Urinary bladder (tissue), 4 donors: Measurements from ENCODE around the gene MMP24. TPM values are rescaled to one million over a fixed set of nuclear protein-coding genes. Genes with fewer than 3 reads are reported as not detected.
A peak's percentile ranks its signal among the peaks of the same experiment; 100 is the strongest.
"Not testable (repeated sequence)": the region's sequence is repeated elsewhere in the genome, so short reads cannot be mapped to it uniquely, and the experiment has no call there.

Experiments
- DNase-seq: peaks from one replicate; pipeline ENCODE4 v3.0.0-alpha.2; 2015; ENCODE audit errors: extremely low spot score
- H3K27ac ChIP-seq: one replicate; pipeline ENCODE4 v1.5.1; 2013; ENCODE audit warnings: low read depth, mild to moderate bottlenecking, moderate library complexity
- H3K36me3 ChIP-seq: one replicate; pipeline ENCODE4 v1.6.1; 2013; ENCODE audit warnings: mild to moderate bottlenecking, moderate library complexity; ENCODE audit not compliant: insufficient read depth
- H3K4me1 ChIP-seq: one replicate; pipeline ENCODE4 v1.6.1; 2013; ENCODE audit warnings: mild to moderate bottlenecking, moderate library complexity; ENCODE audit not compliant: insufficient read depth
- H3K4me3 ChIP-seq: one replicate; pipeline ENCODE4 v1.5.1; 2013; ENCODE audit warnings: low read depth, low read length
- WGBS: extraction: QIAGEN DNeasy Blood & Tissue Kit; methylation state at CpG from one replicate; pipeline ENCODE4 v1.1.7; 2013; 5-methylcytosine and 5-hydroxymethylcytosine counted together
- polyA plus RNA-seq: library from polyadenylated mRNA; stranded (reverse); fragments of 200-250 nt; gene quantifications from one replicate; pipeline ENCODE4 v1.2.3, GENCODE V29; 2013
- total RNA-seq: library from RNA; depleted of rRNA; stranded (reverse); fragments of >200 nt; gene quantifications from one replicate; pipeline ENCODE4 v1.2.3, GENCODE V29; 2014
- donor health status: healthy with polysubstance abuse.
- donor health status: healthy.

Gene MMP24
- total and polyA plus RNA-seq, 2 donors, result 0.67 to 1.5 TPM

GRCh38 chr20:35199740-35200139 lies 26.8 kb upstream of the MMP24 start:
- Histone ChIP-seq H3K36me3 (no peaks in the 10 kb centered on the region), H3K4me1 (no peaks in the 10 kb centered on the region), H3K27ac (no peak overlapping the region), H3K4me3 (no peak overlapping the region)
- DNase-seq, result no peak

GRCh38 chr20:35200267-35200666 lies 26.2 kb upstream of the MMP24 start:
- 85% methylated on average over 1 of the region's 1 CpG for WGBS
- Histone ChIP-seq H3K36me3 (no peaks in the 10 kb centered on the region), H3K27ac (no peak overlapping the region), H3K4me1 (no peaks in the 10 kb centered on the region), H3K4me3 (no peak overlapping the region)
- DNase-seq, result no peak

- H3K4me3 ChIP-seq, DNase-seq, H3K4me1 ChIP-seq, H3K27ac ChIP-seq, H3K36me3 ChIP-seq: not testable (repeated sequence)
- 95% methylated on average over 5 of the region's 5 CpGs for WGBS
Observed at GRCh38 chr20:35201467-35201866, 25.0 kb upstream of the MMP24 start.

DNA sequence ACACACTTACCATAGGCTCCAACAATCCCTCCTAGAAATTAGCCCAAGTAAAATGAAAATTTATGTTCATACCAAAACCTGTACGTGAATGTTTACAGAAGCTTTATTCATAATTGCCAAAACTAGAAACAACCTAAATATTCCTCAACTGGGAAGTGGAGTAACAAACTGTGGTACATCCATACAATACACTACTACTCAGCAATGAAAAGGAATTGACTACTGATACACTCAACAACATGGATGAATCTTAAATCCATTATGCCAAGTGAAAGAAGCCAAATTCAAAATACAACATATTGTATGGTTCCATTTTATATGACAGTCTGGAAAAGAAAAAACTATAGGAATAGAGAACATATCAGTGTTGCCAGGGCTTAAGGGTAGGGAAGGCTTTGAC lies 19.7 kb upstream of the MMP24 start:
- DNase-seq, result no peak
- Histone ChIP-seq H3K4me1 (no peaks in the 10 kb centered on the region), H3K36me3 (no peaks in the 10 kb centered on the region), H3K27ac (no peak overlapping the region), H3K4me3 (no peak overlapping the region)
- 60% methylated on average over 1 of the region's 1 CpG for WGBS

GRCh38 chr20:35207950-35208611 lies 18.4 kb upstream of the MMP24 start:
- Histone ChIP-seq H3K4me3 (no peak overlapping the region), H3K4me1 (no peaks in the 10 kb centered on the region), H3K36me3 (no peaks in the 10 kb centered on the region), H3K27ac (no peak overlapping the region)
- WGBS, result 18% methylated on average over 8 of the region's 8 CpGs
- DNase-seq, result peak; percentile 62

DNA sequence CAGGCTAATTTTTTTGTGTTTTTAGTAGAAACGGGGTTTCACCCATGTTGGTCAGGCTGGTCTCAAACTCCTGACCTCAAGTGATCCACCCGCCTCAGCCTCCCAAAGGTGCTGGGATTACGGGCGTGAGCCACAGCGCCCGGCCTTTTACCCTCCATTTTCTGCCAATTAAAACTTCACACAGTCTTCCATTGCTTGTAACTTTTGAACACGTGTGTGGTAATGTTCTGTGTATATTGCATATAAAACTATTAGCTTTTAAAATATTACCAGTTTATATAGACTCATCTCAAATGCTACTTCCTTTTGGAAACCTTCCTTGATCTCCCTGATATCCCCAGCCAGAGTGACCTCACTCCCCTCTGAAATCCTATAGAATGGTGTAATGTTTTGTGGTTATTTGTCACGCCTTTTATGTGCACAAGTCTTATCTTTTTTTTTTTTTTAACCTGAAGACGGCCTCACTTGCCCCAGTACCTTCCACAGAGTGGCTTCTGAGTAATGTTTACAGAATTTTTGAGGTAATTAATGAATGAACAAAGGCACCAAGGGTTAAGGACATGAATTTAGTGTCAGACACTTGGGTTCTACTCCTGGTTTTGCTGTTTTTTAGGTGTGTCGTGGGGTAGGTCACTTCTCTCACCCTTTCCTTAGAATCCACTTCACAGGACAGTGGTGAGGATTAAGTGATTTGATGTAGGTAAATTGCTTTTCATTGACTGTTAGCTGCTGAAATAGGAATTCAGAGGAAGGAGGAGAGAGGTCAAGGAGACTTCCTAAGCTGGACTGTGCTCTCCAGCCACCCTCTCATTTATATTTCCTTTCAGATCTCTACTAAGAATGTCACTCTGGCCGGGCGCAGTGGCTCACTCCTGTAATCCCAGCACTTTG lies 11.2 kb upstream of the MMP24 start:
- Histone ChIP-seq H3K4me3 (no peak overlapping the region), H3K4me1 (no peaks in the 10 kb centered on the region), H3K27ac (no peak overlapping the region), H3K36me3 (no peaks in the 10 kb centered on the region)
- WGBS, result 85% methylated on average over 12 of the region's 12 CpGs
- DNase-seq, result no peak

DNA sequence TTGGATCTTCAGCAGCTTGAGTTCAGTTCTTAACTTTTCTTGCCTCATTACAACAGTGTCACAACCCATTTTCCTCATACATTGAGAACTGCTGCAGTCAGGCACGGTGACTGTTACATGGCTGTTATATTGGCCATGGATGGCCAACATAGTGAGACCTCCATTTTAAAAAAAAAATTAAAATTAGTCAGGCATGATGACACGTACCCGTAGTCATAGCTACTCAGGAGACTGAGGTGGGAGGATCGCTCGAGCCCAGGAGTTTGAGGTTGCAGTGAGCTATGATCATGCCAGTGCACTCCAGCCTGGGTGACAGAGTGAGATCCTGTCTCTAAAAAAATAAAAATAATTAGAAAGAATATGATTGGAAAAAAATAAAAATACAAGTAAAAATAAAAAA lies 9.9 kb upstream of the MMP24 start:
- no peaks in the 10 kb centered on the region for H3K4me1 ChIP-seq
- H3K4me3 ChIP-seq, result no peak overlapping the region
- WGBS, result 92% methylated on average over 5 of the region's 5 CpGs

DNA sequence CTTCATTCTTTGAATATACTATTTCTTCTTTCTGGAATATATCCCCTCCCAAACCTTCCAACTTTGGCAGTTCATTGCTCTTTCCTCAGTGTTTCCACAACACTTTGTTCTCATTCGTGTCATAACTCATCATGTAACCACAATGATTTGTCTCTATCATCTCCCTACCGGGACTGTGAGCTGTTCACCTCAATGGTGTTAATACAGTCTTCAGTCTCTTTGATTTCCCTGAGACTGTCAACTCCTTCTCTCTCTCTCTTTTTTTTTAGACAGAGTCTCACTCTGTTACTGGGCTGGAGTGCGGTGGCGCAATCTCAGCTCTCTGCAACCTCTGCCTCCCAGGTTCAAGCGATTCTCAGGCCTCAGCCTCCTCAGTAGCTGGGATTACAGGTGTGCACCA lies 2.5 kb upstream of the MMP24 start:
- WGBS, result 94% methylated on average over 5 of the region's 5 CpGs
- DNase-seq, result no peak

More for the DNA sequence above, 9.9 kb upstream of the MMP24 start:
- no peak overlapping the region for H3K27ac ChIP-seq
- H3K36me3 ChIP-seq, result no peaks in the 10 kb centered on the region
- no peak for DNase-seq

DNA sequence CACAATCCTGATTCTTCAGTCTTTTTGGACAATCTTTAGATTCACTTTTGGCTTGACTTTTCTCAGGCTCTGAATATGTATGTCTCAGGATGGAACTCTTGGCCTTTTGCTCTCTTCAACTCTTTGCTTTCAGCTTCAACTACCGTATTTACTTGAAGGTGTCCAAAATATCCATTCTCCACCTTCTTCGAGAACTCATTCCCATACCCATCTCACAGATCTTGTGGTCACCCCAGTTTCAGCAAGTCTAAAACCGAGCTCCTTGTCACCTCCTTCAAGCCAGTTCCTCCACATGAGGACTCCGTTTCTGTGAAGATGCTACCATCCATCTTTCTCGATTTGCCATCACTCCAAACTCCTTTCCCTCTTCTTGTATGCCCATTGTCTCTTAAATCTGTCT lies 2.0 kb upstream of the MMP24 start:
- H3K27ac ChIP-seq, result no peak overlapping the region
- H3K4me3 ChIP-seq, result no peak overlapping the region
- DNase-seq, result no peak
- H3K4me1 ChIP-seq, result peaks cover 2% of the 10 kb centered on the region
- 94% methylated on average over 5 of the region's 5 CpGs for WGBS
- no peaks in the 10 kb centered on the region for H3K36me3 ChIP-seq

More for the DNA sequence above, 2.5 kb upstream of the MMP24 start:
- peaks cover 2% of the 10 kb centered on the region for H3K4me1 ChIP-seq
- H3K27ac ChIP-seq, result no peak overlapping the region
- H3K4me3 ChIP-seq, result no peak overlapping the region
- no peaks in the 10 kb centered on the region for H3K36me3 ChIP-seq

GRCh38 chr20:35225319-35226125 lies 968 bp upstream of the MMP24 start:
- Histone ChIP-seq H3K4me3 (no peak overlapping the region), H3K4me1 (peaks cover 2% of the 10 kb centered on the region), H3K27ac (no peak overlapping the region), H3K36me3 (no peaks in the 10 kb centered on the region)
- 51% methylated on average over 9 of the region's 9 CpGs for WGBS
- no peak for DNase-seq

DNA sequence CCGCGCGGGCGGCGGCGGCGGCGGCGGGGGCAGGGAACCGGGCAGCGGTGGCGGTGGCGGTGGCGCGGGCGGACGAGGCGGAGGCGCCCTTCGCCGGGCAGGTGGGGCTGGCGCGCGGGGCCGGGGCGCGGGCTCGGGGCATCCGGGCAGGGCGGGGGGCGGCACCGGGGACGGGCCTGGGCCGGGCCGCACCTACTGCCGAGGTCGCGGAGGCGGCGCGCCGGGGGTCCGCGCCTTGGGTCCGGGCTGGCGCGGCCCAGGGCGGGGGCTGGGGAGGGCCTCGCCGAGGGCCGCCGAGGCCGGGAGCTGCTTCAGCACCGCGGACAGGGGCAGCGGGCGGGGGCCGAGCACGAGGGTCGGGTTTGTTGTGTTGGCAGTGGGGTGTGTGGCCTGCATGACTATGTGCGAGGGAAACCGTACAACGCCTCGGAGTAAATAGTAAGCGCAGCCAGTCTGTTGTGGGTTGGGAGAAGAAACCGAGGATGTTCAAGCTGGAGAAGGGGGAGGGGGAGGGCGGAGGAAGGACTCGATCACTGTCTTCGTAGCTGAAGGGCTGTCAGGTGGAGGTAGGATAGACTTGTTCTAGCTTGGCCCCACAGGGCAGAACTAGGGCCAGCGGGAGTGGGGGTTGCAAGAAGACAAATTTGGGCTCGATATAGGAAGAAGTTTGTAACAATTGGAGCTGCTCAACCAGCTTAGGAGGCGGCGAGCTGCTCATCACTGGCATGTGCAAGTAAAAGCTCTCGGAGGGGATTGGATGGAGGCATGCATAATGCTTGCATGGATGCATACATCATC lies 593 bp downstream of the MMP24 start:
- Histone ChIP-seq H3K27ac (no peak overlapping the region), H3K4me1 (peaks cover 2% of the 10 kb centered on the region), H3K36me3 (no peaks in the 10 kb centered on the region), H3K4me3 (peak overlapping the region; percentile 74)
- 6% methylated on average over 74 of the region's 74 CpGs for WGBS
- DNase-seq, result no peak

- Histone ChIP-seq H3K4me3 (no peak overlapping the region), H3K4me1 (no peaks in the 10 kb centered on the region), H3K27ac (no peak overlapping the region), H3K36me3 (peaks cover 1% of the 10 kb centered on the region)
- WGBS, result 69% methylated on average over 2 of the region's 2 CpGs
- no peak for DNase-seq
Observed at GRCh38 chr20:35232575-35232974, 6.1 kb downstream of the MMP24 start.

DNA sequence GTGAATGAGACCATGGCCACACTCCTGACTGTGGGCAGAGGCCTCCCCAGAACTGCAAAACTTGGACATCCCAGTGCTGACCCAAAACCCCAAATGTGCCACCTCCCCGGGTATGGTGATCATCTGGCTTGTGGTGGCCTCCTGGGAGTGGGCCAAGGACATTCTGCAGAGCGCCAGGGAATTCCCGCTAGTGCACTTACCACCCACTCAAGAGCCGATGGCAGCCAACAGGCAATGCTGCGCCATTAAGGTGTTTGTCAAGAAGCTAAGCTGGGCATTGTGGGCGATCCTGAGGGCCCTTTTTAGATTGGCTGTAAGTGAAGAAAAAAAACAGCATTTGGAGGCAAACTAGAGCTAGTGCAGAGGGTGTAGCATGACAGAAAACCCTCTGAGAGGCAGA lies 9.4 kb downstream of the MMP24 start:
- H3K4me3 ChIP-seq, result no peak overlapping the region
- peaks cover 1% of the 10 kb centered on the region for H3K36me3 ChIP-seq
- H3K4me1 ChIP-seq, result no peaks in the 10 kb centered on the region
- WGBS, result 92% methylated on average over 6 of the region's 6 CpGs
- no peak overlapping the region for H3K27ac ChIP-seq
- DNase-seq, result no peak
